NB4 (cell line): ENCODE results near the gene FIBCD1.
A peak's percentile ranks its signal among the peaks of the same experiment; 100 is the strongest.

Source experiments
- CTCF ChIP-seq: IDR thresholded peaks from one replicate; pipeline ENCODE4 v1.5.1; 2012; ENCODE audit warnings: low read depth, low read length
- MAX ChIP-seq: IDR thresholded peaks from 2 replicates; pipeline ENCODE4 v1.6.1; 2011; ENCODE audit warnings: low read depth, low read length
- MYC ChIP-seq: IDR thresholded peaks from 2 replicates; pipeline ENCODE4 v1.6.1; 2011; ENCODE audit warnings: low read depth, low read length
- POLR2A ChIP-seq: IDR thresholded peaks from 2 replicates; pipeline ENCODE4 v1.6.1; 2011; ENCODE audit warnings: mild to moderate bottlenecking; ENCODE audit not compliant: insufficient read length; ENCODE audit errors: extremely low read depth

- TF ChIP-seq MYC (no peak; the same call in 1 of the 2 replicates), CTCF (peak; percentile 43), POLR2A (no peak), MAX (peak; percentile 44; the same call in 1 of the 2 replicates)
These were observed at the start of gene FIBCD1 for GRCh38 chr9:130938652-130939404.
